HG03520 (cell line): ENCODE data around the gene RMND5A.

ENCODE experiments used
- ATAC-seq: cut with Tn5 transposase; IDR thresholded peaks from one replicate; pipeline ENCODE4 v1.9.1; 2021; ENCODE audit warnings: mild to moderate bottlenecking, moderate library complexity; ENCODE audit not compliant: unreplicated experiment

RMND5A gene

DNA sequence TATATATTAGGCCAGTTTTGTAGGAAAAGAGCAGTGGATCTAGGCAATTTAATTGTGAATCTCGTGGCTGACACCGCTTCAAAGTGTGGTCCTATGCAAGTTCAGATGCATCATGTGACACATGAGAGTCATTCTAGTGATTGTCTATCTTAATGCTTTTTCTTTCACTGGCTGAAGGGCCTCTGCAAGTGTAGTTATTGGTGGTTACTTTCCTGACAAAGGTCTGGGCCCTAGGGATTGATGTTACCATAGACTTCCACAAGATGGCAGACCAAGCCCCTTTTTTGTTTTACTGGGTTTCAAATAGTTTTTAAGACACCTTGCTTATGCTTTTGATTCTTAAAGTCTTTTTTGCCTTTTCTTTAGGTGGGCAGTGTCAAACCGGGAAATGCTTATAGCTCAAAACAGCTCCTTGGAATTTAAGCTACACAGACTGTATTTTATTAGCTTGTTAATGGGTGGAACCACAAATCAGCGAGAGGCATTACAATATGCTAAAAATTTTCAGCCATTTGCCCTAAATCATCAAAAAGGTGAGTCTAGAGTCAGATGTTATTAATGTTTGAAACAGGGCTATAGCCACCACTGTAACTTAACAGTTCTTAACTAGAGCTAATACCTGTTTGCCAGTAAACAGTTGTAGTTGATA lies 44.7 kb downstream of the RMND5A start:
- peak; percentile 56 for ATAC-seq

DNA sequence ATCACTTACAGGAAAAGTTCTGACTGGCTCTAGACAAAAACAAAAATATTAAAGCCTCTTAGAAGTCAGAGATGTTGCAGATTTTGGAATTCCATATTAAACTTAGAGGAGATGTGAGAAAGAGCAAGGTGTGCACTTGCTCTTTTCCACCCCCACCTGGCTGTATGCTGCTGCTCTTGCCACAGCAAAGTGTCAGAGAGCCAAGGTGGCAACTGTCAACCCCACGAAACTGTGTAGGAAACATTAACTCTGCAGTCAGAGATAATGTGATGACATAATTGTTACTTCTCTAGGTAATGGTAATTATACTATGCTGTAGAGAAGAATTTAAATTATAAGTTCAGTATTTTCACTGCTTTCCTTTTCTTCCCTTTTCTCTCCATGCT lies 45.2 kb downstream of the RMND5A start:
- ATAC-seq, result no peak

DNA sequence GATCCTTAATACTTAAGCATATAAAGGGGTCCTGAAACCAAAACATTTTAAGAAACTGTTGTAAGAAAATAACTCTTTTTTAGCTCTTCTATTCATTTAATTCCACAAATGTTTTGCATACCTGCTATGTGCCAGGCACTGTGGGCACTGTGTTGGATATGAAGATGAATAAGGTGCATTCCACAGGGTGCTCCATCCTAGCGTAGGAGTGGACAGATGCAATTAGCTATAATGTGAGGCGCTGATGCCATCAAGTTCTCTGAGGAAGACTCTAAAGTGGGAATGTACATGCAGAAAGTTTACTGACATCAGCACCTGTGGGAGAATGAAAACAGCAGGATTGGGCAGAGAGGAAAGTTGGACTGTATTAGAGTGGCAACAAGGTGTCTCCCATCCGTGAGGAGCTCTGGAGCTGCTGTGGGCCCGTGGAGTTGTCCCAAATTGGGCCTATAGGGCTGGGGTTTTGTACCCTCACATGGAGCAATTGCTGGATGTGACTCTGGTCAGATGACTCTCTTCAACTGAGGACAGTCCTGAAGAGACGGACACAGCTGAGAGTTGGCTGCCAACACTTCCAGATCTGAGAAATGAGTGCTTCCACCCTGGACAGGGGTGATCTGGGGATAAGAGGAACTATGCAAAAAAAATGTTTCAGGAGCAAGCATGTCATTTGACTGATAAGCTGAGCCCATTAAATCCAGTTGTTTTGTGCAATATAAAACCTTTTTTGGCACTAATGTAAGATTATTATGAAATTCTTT lies 48.3 kb downstream of the RMND5A start:
- ATAC-seq, result no peak

DNA sequence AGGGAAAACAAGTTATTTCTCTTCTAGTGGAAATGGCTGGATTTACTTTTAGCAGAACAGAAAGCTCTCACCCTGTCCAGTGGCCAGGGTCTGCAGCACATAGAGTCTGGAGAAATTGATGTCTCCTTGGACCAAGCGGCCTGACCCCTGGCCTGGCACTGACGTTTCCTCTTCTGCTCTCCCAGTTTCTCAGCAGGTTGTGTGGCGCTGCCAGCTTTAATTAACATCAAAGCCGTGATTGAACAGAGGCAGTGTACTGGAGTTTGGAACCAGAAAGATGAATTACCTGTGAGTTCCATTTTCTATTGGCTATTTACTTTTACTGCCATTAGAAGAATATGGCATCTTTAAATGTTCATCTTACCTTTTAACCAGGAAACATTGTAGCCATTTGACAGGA lies 49.7 kb downstream of the RMND5A start:
- no peak for ATAC-seq

DNA sequence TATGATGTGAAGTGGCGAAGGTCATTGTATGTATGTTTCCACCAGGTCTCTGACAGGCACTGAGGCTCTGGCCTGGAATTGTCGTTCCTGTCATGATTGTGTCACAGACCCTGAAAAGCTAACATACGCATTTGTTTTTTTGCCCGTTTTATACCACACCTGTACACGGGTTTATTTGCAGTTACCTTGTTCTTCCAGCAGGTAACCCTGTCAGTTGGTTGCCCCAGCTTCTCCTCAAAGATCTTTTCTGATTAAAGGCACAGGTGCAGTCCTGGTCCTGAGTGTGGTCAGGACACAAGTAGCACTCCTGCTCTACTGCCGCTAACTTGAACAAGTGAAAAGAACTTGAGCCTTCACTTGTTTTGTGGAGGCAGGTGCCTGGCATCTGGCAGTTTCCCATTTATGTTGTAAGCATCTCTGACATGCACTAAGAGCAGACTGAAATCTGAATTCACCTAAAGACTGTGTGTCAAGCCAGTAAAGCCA lies 50.8 kb downstream of the RMND5A start:
- no peak for ATAC-seq

DNA sequence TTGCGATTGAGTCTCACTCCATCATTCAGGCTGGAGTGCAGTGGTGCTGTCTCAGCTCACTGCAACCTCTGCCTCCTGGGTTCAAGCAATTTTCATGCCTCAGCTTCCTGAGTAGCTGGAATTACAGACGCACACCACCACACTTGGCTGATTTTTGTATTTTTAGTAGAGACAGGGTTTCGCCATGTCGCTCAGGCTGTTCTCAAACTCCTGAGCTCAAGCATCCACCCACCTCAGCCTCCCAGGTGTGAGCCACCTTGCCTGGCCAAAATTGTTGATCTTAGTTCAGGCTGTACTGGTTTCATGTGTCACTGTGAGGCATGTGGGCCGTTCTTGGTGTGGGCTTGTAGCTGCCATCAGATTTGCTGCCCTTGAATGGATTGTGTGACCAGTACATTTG lies 52.5 kb downstream of the RMND5A start:
- no peak for ATAC-seq

DNA sequence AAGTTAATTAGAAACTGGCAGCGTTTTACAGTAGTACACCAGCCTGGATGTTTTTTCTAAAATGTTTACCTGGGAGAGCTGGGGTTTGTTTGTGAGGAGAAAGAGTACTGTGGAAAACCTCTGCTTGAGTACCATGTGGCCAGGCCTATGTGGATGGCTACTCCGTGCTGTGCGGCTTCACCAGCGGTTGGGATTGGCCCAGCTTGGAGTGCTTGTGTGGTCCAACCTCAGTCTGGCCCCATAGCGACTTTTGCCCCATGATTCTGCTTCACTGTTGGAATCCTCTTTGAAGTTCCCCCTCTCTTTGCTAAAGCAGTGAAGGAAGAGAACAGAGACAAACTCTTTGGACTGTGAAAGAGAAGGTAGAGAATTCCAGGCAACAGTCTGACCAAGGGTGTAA lies 54.8 kb downstream of the RMND5A start:
- no peak for ATAC-seq

DNA sequence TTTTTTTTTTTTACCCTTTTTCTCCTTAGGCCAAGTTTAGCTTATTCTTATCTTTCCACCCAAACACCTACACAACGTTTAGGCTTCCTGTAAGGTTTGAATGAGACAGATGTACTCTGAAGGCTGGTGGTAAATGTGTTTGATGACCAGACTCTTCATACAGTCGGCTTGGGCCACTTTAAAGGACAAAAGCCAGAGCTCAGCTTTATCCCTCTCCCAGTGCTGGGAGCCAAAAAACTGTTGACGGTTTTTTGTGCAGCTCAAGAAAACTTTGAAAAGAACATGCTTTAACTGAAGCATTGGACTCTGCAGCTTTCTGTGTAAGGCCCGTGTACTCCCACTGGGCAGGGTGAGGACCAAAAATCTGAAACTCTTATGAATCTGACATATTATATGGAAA lies 55.2 kb downstream of the RMND5A start:
- ATAC-seq, result no peak

DNA sequence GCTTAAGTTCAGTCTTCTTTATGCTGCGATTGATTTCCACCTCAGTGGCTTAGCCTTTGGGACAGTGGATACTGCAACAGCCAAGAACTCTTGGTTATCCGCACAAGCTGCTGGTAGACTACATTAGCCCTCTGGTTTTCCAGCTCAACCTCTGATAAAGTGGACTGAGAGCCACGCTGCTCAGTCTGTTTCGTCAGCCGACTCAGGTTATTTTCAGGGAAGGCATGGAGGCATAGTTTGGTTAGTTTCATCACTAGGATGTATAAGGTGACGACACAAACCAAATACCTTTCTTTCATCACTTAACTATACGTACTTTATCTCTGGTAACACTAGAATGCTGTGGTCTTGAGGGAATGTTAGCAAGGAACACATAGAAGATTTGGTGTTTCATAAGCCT lies 56.4 kb downstream of the RMND5A start:
- no peak for ATAC-seq

DNA sequence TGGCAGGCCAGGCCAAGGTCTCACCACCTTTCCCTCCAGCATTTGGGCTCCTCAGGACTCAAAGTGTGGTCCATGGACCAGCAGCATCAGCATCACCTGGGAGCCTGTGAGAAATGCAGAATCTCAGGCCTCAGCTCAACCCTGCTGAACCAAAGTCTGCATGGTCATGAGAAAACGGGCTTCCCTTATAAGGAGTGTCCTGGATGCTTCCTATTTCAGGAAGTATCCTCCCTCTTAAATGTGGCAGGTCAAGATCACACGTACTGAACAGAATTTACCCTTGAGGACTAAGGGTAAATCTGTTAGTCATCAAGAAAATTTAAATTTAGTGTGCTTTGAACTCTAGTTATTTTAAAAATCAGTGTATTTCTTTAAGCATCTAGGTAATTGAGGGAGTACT lies 58.9 kb downstream of the RMND5A start:
- no peak for ATAC-seq

DNA sequence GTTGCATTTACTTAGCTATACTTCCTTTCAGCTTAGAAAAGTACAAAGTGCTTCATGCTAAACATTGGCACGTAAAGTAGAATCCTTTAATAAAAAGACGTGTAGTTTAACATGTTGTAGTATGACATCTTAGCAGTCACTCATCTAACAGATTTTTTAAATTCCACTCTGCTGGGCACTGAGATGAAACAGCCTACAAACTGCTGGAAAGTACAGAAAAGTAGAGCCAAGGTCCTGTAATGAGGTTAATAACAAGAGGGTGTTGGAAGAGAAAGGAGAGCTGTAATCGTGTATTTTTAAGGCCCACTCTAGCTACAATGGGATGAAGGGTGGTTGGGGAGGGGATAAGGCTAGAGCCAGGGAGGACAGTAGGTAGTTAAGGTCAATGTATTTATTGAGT lies 59.9 kb downstream of the RMND5A start:
- ATAC-seq, result no peak

DNA sequence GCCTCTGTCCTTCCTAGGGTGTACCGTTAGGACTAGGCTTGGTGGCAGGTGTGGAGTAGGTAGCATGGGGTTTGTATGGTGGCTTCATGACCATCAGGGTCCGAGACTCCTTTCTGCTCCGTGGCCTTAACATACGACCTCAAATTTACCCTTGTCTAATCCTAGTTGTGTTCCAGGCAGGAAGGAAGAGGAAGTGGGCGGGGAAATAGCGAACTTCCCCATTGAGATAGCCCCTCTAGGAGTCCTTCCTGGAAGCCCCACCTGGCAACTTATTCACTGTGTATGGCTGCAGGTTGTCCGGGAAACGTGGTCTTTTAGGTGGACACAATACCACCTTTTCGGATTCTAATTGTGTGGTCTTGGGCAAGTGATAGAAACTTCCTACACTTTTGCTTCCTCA lies 61.3 kb downstream of the RMND5A start:
- no peak for ATAC-seq

DNA sequence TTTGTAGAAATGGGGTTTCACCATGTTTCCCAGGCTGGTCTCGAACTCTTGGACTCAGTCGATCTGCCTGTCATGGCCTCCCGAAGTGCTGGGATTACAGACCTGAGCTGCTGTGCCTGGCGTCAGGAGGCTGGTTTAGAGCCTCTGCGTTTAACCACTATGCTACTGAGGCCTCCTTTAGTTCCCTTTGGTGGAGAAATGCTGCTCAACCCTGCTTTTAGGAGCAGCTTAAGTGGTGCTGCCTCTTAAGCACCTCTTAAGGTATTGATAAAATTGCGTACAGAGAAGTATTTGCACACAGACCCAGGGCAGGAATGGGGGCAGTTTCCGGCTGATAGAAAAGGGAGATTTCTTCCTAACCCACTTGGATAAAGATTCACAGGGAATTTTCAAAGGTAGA lies 62.7 kb downstream of the RMND5A start:
- ATAC-seq, result no peak

DNA sequence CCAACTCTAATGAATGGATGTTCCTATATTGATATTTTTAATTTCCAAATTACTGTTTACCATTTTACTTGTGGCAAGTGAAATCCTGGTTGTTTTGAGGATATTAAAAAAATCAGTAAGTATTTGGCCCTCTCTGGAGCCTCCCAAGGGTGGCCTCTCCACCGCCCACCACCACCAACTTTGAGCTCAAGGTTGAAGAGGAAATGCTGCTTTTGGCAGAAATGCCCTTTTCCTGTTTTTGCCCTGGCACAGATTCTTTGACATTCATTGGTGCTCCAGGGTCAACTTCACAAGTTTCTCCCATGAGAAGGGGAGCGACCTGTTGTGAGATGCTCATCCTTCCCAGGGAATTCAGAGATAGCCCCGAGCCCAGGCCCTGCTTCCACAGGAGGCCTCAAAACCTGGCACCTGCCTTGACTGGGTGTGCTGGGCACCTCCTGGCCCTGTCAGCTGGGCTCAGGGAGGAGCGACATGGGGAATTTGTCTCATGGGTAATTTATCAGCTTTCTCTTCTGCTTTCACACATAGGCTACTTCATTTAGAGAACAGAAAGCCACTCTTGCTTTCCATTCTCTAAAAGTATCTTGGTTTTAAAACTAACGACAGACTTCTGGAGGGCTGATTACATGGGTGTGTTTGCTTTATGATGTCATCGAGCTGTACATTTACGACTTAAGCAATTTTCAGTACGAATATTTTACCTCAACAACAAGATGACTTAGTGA lies 63.7 kb downstream of the RMND5A start:
- peak; percentile 88 for ATAC-seq

DNA sequence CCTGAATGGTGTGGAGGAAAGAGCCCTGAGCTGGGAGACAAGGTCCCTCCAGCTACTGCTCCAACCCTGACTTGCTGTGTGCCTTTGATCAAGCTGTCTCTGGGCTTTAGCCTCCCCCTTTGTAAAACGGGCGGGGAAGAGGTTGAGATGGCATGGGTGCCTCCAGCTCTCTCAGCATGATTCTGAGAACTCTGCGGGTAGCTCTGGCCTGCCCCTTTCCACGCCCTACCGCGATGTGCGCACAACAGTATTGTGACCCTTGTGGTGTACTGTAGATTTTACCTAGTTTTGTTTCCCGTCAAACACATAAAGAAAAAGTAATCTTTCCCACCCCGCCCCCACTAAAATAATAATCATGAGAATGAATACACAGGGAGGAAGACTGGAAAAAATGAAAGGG lies 65.4 kb downstream of the RMND5A start:
- ATAC-seq, result no peak

DNA sequence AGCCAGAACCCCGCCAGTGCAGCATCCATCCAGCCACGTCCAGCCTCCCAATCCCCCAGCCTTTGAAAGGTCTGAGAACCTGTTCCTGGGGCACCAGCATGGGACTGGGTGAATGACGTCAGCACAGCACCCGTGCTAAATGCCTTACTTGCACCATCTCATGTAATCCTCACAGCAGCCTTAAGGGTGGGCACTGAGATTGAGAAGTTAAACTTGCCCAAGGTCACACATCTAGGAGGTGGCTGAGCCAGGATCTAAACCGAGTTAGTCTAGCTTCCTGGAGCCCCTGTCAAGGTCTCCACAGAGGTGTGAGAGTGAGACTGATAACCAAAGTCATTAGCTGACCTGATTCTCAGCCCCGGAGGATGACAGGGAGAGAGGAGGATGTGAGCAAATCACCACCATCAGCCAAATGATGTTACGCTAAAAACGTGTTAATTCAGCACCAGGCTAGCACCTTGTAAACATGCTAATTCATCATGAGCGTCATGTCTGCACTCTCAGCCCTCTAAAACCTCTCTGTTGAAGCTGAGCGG lies 66.0 kb downstream of the RMND5A start:
- no peak for ATAC-seq

DNA sequence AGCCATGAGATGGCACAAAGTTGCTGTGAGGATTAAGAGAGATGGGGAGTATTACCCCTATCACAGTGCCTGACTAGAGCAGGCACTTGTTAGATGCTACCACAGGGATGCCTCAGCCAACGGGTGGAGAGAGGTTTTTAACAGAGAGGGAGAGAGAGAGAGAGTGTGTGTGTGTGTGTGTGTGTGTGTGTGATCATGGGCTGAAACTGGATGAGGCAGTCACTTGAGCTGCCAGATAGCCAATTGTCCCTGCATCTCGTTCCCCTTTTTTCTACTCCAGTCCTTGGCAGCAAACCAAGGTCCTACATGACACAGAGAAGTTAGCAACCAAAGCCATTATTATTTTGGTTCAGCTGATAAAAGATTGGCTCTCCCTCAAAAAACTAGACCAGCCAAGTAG lies 67.6 kb downstream of the RMND5A start:
- no peak for ATAC-seq

DNA sequence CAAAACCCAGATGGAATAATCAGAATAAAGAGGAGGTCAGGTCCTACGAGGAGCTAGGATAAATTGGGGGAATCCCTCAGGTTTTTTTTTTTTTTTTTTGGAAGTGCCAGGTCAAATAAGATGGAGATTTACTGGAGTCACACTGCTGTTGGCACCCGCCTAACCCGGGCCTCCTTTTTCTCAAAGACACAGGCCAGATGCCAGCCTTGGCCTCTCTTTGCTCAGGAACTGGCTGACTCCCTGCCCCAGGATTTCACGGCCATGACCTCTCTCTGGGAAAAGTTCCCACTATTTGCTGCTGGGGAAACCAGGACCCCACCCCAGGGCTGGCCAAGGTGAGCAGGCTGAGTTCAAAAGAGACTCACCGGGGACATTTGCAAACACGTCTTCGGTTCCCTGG lies 68.1 kb downstream of the RMND5A start:
- ATAC-seq, result no peak

DNA sequence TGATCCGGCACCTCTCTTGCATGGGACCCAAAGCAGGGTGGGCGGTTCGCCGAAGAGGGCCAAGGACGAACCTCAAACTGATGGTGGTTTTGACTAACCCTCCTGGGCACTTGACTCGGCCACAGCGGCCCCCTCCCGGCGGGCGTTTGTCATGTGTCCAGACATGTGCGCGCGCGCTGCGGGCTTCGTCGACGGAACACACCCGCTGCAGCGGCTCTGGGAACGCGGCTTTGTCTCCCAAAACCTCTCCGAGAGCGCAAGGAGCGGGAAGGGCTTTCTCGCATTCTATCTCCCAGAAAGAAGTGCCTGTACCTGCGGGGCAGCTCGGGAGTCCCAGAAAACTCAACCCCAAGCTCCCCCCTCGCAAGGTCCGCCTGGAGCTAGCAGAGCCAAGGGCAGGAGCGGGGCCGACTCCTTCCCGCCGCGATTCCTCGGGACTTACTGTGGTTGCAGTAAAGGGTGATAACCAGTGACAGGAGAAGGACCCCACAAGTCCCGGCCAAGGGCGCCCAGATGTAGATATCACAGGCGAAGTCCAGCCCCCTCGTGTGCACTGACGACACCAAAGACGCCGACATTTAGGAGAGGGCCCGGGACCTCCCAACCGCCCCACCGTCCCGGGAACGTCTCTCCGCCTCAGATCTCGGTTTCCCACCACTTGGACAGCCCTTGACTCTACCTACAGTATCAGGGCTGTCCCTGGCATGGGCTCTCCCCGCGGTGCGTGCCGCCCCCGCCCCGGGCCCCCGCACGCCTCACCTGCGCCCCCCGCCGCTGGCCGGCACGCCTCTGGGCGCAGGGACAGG lies 69.0 kb downstream of the RMND5A start:
- no peak for ATAC-seq

DNA sequence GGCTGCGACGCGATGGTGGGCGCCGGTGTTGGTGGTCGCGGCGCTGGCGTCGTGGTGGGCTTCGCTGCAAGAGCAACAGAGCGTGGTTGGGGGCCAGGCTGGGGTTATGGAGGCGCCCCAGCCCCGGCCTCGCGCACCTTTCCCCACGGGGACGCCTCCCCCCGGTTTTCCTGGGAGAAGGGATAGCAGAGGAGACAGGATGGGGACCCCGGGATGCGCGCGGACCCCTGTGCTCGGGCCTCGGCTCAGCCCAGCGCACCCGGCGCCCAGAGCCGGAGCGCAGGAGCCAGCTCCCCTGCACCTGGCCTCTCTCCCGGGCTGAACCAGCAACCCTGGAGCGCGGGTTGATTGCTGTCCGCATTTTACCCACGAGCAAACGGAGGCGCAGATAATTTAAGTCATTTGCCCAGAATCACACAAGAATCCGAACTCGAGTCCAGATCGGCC lies 69.6 kb downstream of the RMND5A start:
- no peak for ATAC-seq

DNA sequence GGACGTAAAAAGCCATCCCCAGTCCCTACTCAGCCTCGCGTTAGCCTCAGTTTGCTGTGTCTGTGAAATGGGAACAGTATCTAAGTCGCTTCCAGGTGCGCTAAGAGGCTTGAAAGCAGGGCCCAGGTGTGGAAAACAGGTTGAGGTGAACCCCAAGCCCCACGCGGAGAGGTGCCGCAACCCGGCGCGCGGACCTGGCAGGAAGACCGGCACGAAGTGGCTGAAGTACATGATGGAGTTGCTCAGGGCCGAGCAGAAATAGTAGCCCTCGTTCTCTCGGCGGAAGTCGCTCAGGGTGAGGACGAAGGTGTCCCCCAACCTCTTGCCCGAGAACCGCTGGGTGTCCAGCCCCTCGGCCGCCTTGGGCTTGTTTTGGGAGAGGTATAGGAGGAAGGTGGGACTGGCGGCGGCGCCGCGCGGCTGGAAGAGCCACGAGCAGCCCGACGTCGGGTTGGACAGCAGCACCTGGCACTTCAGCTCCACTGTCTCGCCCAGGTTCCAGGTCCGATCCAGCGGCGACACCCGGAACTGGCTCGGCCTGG lies 70.1 kb downstream of the RMND5A start:
- no peak for ATAC-seq
